Fibroblast of villous mesenchyme (primary cell): ENCODE data around the gene FBXW12. TPM values are rescaled to one million over a fixed set of nuclear protein-coding genes. Genes with fewer than 3 reads are reported as not detected.

Experiments
- DNase-seq: peaks from one replicate; pipeline ENCODE4 v3.0.0-alpha.2; 2010; ENCODE audit warnings: low read depth
- H3K4me3 ChIP-seq: 2 replicates; pipeline ENCODE4 v1.5.1; 2011; ENCODE audit warnings: low read depth, mild to moderate bottlenecking, low read length
- total RNA-seq: library from RNA; depleted of rRNA; stranded (reverse); fragments of >200 nt; gene quantifications from 2 replicates; pipeline ENCODE4 v1.2.3, GENCODE V29; 2012
- TF ChIP-seq, protein P1 (sequence below): IDR thresholded peaks from 2 replicates; pipeline ENCODE4 v1.5.1; 2012; ENCODE audit warnings: low read depth, mild to moderate bottlenecking, low read length; ENCODE audit not compliant: insufficient read depth

The FBXW12 gene
- total RNA-seq, 1 donor: not detected

DNA sequence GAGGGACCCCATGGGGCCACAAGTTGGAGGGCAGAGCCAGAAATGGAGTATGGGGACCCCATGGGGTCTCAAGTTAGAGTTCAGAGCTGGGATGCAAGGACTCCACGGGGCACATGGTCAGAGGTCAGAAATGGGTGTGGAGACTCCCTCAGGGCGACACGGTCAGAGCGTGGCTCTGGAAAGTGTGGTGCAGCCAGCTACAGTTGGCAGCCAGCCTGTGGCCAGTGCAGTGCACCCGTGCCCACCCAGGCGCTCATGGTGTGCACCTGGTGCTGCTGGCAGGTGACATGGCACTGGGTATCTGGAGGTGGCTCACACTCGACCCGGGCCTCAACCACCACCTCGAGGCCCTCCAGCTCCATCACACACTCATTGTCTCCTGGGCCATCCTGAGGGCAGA, 46.6 kb downstream of the FBXW12 start:
- TF ChIP-seq, protein P1, sequence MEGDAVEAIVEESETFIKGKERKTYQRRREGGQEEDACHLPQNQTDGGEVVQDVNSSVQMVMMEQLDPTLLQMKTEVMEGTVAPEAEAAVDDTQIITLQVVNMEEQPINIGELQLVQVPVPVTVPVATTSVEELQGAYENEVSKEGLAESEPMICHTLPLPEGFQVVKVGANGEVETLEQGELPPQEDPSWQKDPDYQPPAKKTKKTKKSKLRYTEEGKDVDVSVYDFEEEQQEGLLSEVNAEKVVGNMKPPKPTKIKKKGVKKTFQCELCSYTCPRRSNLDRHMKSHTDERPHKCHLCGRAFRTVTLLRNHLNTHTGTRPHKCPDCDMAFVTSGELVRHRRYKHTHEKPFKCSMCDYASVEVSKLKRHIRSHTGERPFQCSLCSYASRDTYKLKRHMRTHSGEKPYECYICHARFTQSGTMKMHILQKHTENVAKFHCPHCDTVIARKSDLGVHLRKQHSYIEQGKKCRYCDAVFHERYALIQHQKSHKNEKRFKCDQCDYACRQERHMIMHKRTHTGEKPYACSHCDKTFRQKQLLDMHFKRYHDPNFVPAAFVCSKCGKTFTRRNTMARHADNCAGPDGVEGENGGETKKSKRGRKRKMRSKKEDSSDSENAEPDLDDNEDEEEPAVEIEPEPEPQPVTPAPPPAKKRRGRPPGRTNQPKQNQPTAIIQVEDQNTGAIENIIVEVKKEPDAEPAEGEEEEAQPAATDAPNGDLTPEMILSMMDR: no peak

DNA sequence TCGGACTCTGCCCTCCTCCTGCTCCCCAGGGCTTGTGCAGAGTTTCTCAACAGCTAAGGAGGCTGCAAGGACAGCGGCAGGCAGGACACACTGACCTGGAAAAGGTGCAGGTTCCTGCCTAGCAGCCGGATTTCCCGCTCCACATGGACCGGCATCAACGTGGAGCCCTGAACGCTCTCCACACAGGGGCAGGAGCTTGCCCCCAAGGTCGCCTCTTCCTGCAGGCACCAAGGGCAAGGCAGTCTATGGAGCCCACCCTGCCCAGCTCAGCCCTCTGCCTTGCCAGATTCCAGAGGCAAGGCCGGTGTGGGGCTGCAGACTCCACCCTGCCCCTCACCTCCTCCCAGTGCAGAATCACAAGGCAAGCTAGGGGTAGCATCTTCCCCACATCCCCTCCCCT, 47.1 kb downstream of the FBXW12 start:
- no peak for DNase-seq
- TF ChIP-seq, protein P1: no peak
- no peak overlapping the region for H3K4me3 ChIP-seq

More for the DNA sequence above, 46.6 kb downstream of the FBXW12 start:
- no peak overlapping the region for H3K4me3 ChIP-seq
- no peak for DNase-seq

DNA sequence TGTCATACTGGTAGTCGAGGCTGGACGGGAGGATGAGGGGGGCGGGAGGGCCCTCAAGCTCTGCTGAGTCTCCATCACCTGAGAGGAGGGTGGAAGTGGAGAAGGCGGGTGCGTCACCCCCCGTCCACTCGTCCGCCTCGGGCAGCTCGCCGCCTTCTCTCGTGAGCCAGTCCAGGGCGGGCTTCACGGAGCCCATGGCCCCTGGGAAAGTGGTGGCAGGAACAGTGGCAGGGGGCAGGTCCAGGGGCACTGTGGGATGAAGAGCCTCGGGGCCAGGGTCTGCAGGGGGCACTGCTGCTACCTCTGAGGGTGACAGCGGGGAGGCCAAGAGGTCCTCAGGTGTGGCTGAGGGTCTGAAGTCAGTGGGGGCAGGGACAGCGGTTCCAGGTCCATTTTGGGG, 47.6 kb downstream of the FBXW12 start:
- TF ChIP-seq, protein P1: no peak
- no peak overlapping the region for H3K4me3 ChIP-seq
- no peak for DNase-seq

DNA sequence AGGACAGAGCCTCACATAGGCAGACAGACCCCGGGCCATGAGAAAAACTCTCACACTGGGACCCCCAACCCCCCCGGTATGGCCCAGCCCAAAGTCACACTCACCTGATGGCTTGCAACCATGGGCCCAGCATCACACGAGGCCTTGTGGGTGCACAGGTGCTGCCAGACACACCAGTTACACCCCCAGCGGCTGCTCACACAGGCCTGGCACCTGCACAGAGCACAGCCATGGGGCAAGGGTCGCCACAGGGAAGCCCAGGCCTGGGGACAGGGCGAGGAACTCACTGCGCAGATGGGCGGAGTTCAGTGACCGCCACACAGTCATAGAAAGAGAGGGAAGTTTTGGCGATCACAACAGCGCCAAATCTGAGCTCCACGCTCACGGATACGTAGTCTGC, 48.5 kb downstream of the FBXW12 start:
- no peak overlapping the region for H3K4me3 ChIP-seq
- no peak for DNase-seq
- TF ChIP-seq, protein P1: no peak

DNA sequence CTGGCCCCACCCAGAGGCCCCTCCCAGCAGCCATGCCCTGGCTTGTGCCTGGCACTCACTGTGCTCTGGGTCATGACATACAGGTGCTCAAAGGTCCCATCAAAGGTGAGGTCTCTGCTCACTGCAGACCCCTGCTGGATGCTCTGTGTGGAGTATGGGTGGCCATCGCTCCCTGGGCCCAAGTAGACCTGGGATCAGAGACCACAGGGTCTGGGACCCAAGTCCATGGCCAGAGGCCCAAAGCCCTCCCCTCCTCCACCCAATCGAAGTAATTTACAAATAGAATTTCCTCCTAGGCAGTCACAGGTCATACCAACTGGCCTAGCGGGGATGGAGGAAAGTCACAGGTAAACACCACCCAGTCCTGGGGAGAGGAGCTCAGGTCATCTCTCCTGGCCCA, 50.3 kb downstream of the FBXW12 start:
- TF ChIP-seq, protein P1: no peak
- H3K4me3 ChIP-seq: no peak overlapping the region
- DNase-seq: no peak

DNA sequence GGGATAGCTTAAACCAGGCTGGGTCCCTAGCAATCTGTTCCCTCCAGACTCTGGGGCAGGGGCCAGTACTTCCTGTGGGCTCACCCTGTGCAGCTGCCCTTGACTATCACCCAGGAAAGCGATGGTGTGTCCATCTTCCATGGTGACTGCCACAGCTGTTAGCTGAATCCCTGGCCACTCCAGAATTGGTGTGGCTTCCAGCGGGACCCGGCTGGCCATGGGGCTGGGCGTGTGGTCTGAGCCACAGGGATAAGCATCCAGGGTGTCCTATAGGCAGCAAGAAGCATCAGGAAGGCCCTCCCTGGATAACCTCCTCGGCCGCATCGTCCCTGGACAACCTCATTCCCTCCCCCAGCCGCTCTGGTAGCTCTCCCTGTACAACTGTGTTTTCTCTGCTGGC, 50.7 kb downstream of the FBXW12 start:
- H3K4me3 ChIP-seq: no peak overlapping the region
- no peak for DNase-seq
- TF ChIP-seq, protein P1: no peak

DNA sequence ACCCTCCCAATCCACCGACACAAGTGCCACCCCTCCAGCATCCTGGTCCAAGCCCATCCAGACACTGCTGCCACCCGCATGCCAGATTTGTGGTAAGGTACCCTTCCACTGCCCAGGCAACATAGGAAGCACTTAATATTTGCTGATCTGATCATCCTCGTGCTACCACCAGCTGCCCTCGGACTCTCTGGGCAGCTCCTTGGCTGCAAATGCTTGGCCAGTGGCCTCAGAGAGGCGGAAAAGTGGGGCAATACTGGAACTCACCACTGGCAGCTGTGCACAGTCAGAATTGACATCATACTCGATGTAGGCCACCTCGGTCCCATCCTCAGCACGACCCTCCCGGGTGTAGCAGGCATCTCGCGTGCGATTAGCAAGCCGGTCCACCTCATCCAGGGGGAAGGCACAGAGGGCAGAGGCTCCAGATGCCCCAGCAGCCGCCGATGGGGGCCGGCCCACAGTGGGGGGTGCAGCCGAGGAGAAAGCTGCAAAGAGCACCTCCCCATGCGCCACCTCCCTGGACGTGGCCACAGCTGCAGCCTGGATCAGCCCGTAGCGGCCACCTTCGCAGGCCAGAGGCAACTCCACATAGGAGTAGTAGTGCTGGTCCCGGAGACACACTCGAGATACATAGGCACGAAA, 51.3 kb downstream of the FBXW12 start:
- DNase-seq: no peak
- TF ChIP-seq, protein P1: no peak
- H3K4me3 ChIP-seq: no peak overlapping the region
